Omental fat pad (tissue), 4 donors: ENCODE data around the gene KIAA0513. TPM values are rescaled to one million over a fixed set of nuclear protein-coding genes. Genes with fewer than 3 reads are reported as not detected.

Source experiments
- ATAC-seq: fragments of 150-250 bp; one replicate; pipeline ENCODE4 v1.9.1; 2016; ENCODE audit warnings: mild to moderate bottlenecking, moderate library complexity; ENCODE audit not compliant: low FRiP score
- DNase-seq: peaks from one replicate; pipeline ENCODE4 v3.0.0-alpha.2; 2019; ENCODE audit warnings: low spot score
- total RNA-seq, 4 donors: library from RNA; depleted of rRNA; stranded (reverse); fragments of >200 nt; gene quantifications; one replicate each; pipeline ENCODE4 v1.1.0, GENCODE V29; 2016
- TF ChIP-seq, protein P1 (sequence below), 3 donors: fragments of 450-650 bp; IDR thresholded peaks; one replicate each; pipeline ENCODE4 v1.5.1; 2016 to 2017; ENCODE audit warnings: antibody characterized with exemption in 3 of 3, mild to moderate bottlenecking in 3 of 3, moderate library complexity in 2 of 3

The KIAA0513 gene
- total RNA-seq, 4 donors from 2014 or later = 9.1 to 13.2 (median 11.2) TPM

GRCh38 chr16:85082173-85083050, 54.8 kb downstream of the KIAA0513 start:
- no peak for ATAC-seq
- no peak for DNase-seq
- TF ChIP-seq, protein P1, sequence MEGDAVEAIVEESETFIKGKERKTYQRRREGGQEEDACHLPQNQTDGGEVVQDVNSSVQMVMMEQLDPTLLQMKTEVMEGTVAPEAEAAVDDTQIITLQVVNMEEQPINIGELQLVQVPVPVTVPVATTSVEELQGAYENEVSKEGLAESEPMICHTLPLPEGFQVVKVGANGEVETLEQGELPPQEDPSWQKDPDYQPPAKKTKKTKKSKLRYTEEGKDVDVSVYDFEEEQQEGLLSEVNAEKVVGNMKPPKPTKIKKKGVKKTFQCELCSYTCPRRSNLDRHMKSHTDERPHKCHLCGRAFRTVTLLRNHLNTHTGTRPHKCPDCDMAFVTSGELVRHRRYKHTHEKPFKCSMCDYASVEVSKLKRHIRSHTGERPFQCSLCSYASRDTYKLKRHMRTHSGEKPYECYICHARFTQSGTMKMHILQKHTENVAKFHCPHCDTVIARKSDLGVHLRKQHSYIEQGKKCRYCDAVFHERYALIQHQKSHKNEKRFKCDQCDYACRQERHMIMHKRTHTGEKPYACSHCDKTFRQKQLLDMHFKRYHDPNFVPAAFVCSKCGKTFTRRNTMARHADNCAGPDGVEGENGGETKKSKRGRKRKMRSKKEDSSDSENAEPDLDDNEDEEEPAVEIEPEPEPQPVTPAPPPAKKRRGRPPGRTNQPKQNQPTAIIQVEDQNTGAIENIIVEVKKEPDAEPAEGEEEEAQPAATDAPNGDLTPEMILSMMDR (IDR thresholded peaks at IDR 0.05) = no peak

GRCh38 chr16:85083051-85083639, 55.5 kb downstream of the KIAA0513 start:
- TF ChIP-seq, protein P1 (IDR thresholded peaks at IDR 0.05) = no peak
- ATAC-seq (no peak), DNase-seq (no peak)

DNA sequence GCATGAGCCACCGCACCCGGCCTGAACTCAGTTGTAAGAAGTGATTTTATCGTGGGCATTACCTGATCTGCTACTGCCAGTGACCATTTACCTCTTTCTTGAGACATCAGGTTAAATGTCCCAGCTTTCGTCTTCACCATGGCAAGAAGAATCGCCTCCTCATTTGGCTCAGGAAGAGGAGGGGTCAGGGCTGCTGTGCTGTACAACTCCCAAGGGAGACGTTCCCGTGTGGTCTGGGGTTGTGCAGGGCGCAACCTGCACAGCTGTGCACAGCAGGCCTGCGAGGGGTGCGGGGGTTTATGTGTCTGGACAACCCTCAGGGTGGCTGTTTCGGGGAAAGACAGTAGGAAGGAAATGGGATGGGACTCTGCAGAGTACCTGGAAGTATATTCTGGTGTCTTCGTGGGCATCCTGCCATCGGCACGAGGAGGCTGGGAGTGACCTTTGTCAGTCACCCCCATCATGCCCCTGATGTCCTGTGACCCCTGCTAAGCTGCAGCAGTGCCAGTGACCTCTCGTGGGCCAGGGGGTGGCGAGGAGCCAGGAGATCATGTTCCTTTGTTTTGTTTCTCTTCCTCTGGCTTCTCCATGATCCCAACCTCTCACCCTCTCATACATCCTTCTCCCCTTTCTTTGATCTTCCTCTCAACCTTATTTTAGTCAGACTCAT, 57.4 kb downstream of the KIAA0513 start:
- TF ChIP-seq, protein P1 (IDR thresholded peaks at IDR 0.05) = no peak
- DNase-seq (no peak), ATAC-seq (no peak)

- ATAC-seq (no peak), DNase-seq (no peak)
- TF ChIP-seq, protein P1 (IDR thresholded peaks at IDR 0.05) = no peak
These were observed 58.1 kb downstream of the KIAA0513 start for GRCh38 chr16:85085721-85086120.

DNA sequence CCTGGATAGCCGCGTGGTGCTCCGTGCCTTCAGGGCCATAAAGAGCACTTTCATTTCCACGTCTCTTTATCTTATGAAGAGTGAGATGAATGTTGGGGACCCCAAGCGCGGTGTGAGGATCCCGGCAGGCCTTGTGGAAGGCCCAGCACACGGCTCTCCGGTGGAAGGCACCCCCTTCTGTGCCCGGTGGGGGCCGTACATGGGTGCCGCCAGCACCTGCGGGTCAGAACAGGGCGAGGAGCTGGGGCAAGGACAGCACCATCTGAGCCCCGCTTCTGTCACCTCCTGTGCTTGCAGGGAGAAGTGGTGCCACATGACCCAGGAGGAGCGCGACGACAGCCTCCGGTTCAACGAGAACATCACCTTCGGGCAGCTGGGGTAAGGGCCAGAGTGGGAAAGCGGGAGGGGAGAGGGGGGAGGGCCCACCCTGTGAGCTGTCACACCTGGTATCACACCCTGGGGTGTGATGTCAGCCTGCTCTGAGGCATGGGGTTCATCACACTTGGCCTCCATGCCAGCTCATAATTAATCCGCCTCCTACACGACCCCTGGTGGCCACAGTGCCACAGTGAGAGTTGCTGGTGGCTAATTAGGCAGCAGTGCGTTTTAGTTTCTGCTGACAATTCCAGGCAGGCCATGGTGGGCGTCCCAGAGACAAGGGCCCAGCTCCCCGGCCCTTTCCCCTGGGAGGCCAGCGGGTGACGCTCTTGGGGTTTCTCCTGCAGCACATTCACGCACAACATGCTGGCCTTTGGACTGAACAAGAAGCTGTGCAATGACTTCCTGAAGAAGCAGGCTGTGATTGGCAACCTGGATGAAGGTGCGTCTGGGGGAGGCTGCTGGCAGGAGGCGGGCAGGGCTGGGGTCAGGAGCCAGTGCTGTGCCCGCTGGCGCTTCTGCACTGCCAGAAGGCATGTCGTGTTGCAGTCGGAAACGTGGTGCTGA, 59.0 kb downstream of the KIAA0513 start:
- TF ChIP-seq, protein P1 (IDR thresholded peaks at IDR 0.05) = peak in 1 of 3 donors; percentile 31
- ATAC-seq (peak; percentile 65), DNase-seq (peak; percentile 74)

DNA sequence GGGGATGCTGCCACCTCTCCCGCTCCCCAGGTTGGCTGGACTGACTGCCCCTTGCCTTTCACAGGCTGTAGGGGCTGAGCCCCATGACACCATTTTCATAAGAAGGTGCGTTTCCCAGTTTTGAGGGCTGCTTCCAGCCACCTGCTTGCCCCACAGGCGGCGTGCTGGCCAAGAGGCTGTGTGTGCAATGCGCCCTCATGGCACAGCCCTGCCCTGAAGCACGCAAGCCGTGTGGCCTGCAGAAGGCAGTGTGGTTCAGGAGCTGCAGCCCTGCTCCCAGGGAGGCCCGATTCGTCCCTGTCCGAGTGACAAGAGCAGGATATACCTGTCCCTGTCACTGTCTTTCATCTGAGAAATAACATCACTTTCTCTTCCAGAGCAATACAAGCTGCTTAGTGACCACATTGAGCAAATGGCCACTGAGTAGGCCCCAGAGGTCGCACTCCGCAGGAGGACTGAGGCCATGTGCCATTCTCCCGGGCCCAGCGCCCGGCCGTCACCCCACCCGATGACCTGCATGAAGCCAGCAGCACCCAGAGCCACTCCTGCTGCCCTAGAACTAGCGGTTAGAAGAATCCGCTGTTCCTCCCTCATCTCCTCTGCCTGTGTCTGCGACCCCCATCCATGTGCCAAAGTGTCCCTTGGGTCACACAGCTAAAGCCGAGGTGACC, 60.4 kb downstream of the KIAA0513 start:
- TF ChIP-seq, protein P1 (IDR thresholded peaks at IDR 0.05) = no peak
- ATAC-seq (no peak), DNase-seq (no peak)
